HG02610 (cell line): ENCODE results near the gene TAF1B.
A peak's percentile ranks its signal among the peaks of the same experiment; 100 is the strongest.
"Not testable (repeated sequence)": the region's sequence is repeated elsewhere in the genome, so short reads cannot be mapped to it uniquely, and the experiment has no call there.

Experiments
- ATAC-seq: cut with Tn5 transposase; IDR thresholded peaks from one replicate; pipeline ENCODE4 v1.9.1; 2021; ENCODE audit warnings: mild to moderate bottlenecking, moderate library complexity; ENCODE audit not compliant: unreplicated experiment

Gene TAF1B

DNA sequence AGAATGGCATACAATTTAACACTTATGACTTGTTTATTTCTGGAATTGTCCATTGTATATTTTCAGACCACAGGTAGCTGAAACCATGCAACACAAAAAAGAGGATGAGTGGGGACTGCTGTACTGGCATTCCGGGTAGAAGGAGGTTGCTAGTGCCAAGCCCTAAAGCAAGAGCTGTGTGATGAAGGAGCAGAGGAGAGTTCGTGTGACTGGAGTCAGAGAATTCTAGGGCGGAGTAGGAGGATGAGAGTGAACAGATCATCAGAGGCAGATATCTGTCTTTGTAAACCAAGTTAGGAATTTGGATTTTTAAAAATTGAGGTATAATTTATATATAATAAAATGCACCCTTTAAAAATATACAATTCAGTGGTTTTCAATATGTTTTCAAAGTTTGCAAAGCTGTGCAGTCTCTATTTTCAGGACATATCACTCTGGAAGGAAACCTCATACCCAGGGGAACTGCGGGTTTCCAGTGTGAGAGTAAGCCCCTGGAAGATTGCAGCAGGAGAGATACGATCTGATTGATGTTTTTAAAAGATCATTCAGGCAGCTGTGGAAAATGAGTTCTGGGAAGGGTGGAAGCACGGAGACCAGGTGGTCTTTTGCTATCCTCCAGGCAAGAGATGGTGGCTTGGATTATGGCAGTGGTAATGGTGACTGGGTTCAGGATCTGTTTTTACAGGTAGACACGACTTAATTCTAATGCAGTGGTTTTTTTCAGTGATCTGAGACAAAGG, 36.4 kb downstream of the TAF1B start:
- ATAC-seq, result no peak

DNA sequence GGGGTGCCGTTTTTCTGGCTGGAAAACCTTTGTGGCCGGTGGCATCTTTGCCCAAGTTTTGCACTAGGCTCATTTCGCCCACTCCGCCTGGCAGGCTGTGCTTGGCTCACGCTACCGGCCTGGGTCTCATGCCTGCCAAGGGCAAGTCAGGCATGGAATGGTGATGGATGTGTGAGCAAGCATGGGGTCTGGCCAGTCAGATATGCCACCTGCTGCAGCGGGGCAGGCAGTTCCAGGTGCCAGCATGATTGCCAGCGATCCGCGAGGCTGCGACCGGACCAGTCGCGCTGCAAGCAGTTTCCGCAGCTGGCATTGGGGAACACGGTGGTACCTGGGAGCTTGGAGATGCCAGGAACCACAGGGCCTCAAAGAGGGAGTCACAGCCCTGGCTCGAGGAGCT, 40.6 kb downstream of the TAF1B start:
- no peak for ATAC-seq

DNA sequence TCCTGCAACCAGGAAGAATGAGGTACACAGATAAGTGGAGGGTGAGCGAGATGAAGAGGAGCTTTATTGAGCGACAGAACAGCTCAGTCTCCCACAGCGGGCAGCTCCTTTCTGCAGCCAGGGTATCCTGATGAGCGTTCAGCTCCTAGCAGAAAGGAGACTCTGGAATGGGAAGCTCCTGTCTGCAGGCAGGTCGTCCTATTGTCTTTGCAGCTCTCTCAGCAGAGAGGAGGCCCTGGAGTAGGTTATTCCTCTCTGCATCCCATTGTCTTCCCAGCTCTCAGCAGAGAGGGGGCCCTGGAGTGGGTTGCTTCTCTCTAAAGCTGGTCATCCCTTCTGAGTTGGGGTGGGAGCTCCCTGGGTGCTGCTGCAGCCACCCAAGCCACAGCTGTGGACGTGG, 41.2 kb downstream of the TAF1B start:
- no peak for ATAC-seq

GRCh38 chr2:9885036-9885684, 41.9 kb downstream of the TAF1B start:
- ATAC-seq, result no peak

DNA sequence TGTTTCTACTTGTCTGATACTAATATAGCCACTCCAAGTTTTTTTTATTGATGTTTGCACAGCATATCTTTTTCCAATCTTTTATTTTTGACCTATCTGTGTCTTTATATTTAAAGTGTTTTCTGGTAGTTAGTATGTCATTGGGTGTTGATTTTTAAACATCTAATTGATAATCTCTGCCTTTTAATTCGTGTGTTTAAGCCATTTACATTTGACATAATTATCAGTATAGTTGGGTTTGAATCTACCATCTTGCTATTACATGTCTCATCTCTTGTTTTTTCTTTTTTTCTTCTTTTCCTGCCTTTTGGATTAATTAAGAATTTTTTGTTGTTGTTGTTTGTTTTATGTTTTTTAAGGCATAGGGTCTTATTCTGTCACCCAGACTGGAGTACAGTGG, 44.2 kb downstream of the TAF1B start:
- no peak for ATAC-seq

- no peak for ATAC-seq
Observed at GRCh38 chr2:9889812-9890261, 46.6 kb downstream of the TAF1B start.

GRCh38 chr2:9892236-9892635, 49.0 kb downstream of the TAF1B start:
- ATAC-seq, result no peak

DNA sequence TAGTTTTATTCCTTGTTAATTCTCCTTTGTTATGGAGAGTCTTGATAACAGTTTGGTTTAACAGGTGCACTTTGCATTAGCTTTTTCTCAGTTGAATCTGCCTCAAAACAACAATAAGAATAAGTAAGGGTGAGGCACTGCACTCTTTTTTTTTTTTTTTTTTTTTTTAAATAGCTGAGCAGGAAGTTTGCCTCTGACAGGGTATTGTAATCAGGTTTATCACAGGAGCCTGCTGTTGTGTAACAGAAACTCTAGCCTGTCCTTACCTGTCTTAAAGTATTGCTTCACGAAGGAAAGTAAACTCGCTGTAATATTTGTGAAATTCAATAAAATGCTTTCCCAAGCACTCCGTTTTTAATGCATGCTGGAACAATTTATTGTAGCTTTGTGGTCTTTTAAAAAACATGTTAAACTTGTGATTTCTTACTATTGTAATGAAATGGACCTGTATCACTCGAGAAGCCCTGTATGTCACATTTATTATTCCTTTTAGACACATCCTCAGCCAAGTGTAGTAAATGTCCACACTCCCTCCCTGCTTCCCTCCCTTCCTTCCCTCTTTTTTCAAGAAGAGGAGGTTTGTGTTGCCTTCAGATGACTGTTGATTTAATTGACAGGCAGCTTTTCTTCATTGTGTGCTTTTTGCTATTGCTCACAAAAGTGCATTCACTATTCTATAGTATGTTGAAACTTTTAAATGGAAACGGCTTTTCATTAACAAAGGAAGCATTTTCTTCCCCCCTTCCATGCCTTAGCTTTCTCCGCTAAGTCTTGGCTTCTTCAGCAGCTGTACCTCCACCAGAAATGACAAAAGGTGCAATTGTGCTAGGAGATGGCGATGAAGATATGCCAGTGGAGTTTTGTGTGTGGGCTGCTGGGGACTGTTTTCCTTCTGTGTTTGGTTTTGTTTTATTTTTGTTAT, 52.7 kb downstream of the TAF1B start:
- no peak for ATAC-seq

- peak; percentile 88 for ATAC-seq
Observed at GRCh38 chr2:9897331-9897737, 54.1 kb downstream of the TAF1B start.

- no peak for ATAC-seq
Observed at GRCh38 chr2:9897846-9898245, 54.6 kb downstream of the TAF1B start.

GRCh38 chr2:9905413-9905812, 62.1 kb downstream of the TAF1B start:
- no peak for ATAC-seq

DNA sequence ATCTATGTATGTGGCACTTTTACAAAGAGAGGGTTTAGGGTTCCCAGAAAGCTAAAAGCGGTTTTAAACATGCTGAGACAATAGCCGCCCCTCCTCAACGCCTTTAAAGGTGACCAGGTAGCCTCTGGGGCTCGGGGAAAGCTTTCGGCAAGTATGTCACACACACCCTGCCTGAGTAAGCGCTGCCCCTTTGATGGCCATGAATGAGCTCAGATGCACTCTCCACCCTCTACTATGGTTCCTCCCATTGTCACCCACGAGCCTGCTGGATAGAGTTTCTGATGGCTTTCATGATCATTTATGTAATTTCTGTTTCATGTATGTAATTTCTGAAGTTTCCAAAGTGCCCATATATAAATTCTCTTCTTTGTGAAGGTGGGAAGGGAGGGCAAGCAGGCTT, 64.1 kb downstream of the TAF1B start:
- ATAC-seq, result no peak

- no peak for ATAC-seq
Observed at GRCh38 chr2:9908639-9909038, 65.4 kb downstream of the TAF1B start.

- no peak for ATAC-seq
Observed at GRCh38 chr2:9909106-9909505, 65.8 kb downstream of the TAF1B start.

DNA sequence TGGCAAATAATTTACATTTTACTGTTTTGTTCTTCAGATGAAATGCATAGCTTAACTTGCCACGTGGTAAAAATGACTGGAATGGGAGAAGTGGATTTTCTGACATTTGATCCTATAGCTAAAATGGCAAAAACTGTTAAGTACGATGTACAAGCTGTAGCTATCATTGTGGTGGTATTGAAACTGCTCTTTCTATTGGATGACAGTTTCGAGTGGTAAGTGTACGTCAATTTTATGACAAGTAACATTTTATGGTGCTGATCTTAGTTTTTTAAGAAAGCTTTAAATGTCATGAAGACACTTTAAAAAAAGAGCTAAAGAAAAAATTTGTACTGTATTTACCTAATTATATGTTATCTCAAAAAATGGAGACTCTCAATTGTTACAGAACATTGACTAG, 67.4 kb downstream of the TAF1B start:
- no peak for ATAC-seq

DNA sequence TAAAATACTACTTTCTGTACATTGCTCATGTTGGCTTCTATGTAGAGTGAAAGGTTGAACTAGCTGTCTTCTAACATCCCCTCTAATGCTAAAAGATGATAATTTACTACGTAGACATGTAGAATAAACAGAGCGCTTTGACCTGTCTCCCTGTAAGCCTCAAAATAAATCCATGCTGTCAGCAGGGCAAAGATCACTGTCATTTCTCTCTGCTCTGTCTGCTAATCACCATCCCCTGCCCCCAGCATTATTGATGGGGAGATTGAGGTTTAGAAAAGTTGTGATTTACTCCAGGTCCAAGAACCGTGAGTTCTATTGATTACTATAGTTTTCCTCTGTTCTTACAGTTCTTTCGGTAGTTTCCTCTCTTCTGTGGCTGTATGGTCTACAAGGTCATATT, 69.2 kb downstream of the TAF1B start:
- no peak for ATAC-seq

- ATAC-seq, result peak; percentile 90
Observed at GRCh38 chr2:9914384-9915065, 71.3 kb downstream of the TAF1B start.

DNA sequence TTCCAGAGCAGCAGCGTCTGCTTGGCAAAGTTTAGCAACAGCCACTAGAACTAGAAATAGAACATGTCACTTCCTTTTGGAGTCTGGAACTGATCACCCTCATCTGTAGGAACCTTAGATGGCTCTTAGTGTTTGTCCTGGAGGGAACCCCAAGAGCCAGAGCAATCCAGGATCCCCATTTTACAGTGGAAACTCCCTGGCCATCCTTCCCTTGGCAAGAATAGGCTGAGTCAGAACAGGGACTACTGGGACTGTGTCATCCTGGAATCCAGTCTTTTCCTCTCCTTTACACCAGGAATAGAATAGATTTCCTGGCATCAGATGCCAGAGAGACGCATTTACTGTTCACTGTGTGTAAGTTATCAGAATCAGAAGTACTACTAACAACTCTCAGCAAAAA, 75.0 kb downstream of the TAF1B start:
- no peak for ATAC-seq

DNA sequence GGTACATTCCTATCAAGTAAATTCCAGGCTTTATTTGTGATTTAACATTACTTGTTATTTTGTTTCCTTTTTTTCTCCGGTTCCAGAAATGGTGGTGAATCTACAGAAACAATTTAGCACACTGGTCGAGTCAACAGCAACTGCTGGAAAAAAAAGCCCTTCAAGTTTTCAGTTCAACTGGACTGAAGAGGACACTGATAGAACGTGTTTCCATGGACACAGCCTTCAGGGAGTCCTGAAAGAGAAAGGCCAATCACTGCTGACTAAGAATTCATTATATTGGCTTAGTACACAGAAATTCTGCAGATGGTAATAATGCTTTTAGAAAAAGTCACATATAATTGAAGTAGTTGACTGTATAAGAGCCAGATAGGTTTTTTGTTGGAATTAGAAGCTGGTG, 76.2 kb downstream of the TAF1B start:
- no peak for ATAC-seq

- ATAC-seq, result not testable (repeated sequence)
Observed at GRCh38 chr2:9927020-9927419, 83.7 kb downstream of the TAF1B start.

GRCh38 chr2:9937258-9937657, 94.0 kb downstream of the TAF1B start:
- no peak for ATAC-seq
